Neural progenitor cell (in vitro differentiated cells): ENCODE results near the gene ANKRD33.

Experiments
- CTCF ChIP-seq: fragments of 200-600 bp; sonication (generic); IDR thresholded peaks from 2 replicates; pipeline ENCODE4 v1.5.1; 2017; ENCODE audit warnings: antibody characterized with exemption, mild to moderate bottlenecking
- EZH2 ChIP-seq: fragments of 200-600 bp; sonication (generic); IDR thresholded peaks from 2 replicates; pipeline ENCODE4 v1.6.1; 2017; ENCODE audit warnings: antibody characterized with exemption, mild to moderate bottlenecking, moderate library complexity
- EZH2phosphoT487 ChIP-seq: fragments of 200-600 bp; sonication (generic); IDR thresholded peaks from 2 replicates; pipeline ENCODE4 v1.6.1; 2017; ENCODE audit warnings: antibody characterized with exemption

- TF ChIP-seq CTCF (no peak), EZH2phosphoT487 (no peak), EZH2 (no peak)
These were observed 53.2 kb downstream of the ANKRD33 start for GRCh38 chr12:51941011-51941581.
